GM21619 (cell line): ENCODE data around the gene TENT5C.

Source experiments
- ATAC-seq: cut with Tn5 transposase; IDR thresholded peaks from one replicate; pipeline ENCODE4 v1.9.1; 2021; ENCODE audit not compliant: unreplicated experiment

Gene TENT5C

DNA sequence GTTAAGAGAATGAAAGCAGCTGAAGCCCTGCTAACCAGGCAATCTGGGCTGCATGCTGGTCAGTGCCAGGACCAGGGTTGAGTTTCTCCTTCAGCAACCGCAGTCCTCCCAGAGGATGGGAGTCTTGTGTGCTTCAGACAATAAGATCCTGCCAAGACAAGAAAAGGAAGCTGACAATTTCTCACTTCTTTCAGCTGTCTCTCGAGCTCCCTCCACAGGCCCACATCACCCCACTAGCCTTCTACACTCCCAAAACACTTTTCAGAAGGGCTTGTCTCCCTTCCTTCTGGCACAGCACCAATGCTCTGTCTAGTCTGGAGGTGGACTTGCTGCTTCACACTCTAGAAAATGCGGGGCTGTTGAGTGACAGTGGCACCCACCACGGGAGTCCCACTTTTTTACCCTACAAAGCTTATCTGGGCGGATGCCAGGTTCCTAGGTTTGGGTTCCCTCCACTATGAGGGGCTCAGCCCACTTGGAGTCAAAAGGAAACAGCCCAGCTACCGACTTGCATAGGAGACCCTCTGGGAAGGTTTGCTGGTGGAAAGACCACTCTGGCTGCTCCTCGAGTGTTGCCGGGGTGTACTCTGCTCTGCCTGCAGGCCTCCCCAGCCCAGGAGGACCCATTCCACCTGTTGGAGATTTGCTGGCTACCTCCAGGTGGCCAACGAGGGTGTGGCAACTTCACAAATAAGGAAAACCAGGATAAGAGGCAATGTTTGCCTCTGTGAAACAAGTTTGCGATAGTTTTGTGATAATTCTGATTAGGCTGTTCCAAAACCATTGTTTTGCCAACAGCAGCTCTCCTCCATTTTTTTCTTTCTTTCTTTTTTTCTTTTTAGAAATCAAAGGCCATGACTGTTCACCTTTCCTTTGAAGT, 68.9 kb downstream of the TENT5C start:
- ATAC-seq = no peak

DNA sequence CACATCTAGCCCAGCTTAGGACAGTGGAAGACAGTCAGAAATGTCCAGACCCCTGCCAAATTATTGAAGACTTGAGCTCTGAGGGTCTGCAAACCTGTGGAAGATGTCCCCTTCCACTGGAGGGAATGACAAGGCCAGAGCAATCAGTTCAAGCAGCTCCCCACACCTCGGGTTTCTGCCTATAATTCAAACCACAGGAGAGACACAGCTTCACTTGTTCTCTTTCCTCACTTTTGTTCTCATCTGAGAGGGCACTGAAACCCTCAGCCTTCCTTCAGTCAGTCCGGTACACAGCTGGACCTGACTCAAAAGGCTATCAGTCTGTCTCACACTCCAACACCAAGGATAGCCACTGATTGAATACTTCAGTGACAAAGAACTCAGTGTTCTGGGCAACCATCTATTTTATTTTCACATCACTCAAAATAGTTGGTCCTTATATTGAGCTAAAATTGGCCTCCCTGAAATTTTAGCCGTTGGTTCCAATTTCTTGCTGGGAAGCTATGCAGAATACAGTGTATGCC, 70.1 kb downstream of the TENT5C start:
- ATAC-seq = no peak

DNA sequence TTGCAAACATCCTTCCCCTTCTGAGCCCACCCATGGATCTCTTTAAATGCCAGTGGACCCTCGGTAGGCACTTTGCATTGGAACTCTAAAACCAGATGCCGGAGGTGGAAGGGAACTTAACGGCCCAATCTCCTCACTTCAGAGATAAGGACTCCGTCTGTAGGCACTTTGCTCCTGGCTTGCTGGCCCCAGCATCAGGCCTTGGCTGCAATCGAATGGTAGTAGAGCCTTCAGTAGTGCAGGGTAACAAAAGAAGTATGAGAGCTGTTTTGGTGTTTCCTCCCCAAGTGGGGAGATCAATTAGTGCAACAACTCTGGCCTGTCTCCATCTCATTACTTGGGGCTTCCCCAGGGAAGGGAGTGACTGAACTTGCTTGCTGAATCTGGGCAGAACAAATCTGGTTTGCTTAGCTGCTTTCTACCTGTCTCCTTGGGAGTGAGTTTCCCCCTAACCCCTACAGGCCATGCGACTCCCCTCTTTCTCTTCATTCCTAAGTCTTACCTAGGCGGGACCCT, 70.8 kb downstream of the TENT5C start:
- no peak for ATAC-seq
